Endothelial cell of umbilical vein (primary cell): Measurements from ENCODE around the gene GAS7. TPM values are rescaled to one million over a fixed set of nuclear protein-coding genes. Genes with fewer than 3 reads are reported as not detected.

Experiments used
- BruUV-seq: library from RNA; stranded (reverse); fragments of 400-500 nt; replicated peaks from 2 replicates; lab custom pipeline; 2021; lab: Mats Ljungman, UMichigan
- CTCF ChIA-PET: fragments of 300-600, 350-600 bp; sonication (Branson Sonifier 250); formaldehyde crosslinking; loops from one replicate; lab custom pipeline; 2021; ENCODE audit warnings: antibody characterized with exemption, inconsistent platforms; lab: Charles Lee
- POLR2A ChIA-PET: fragments of 300-600, 350-600 bp; sonication (Branson Sonifier 250); formaldehyde crosslinking; loops from one replicate; lab custom pipeline; 2021; ENCODE audit warnings: antibody characterized with exemption, inconsistent platforms; lab: Charles Lee
- DNase-seq: peaks from one replicate; pipeline ENCODE4 v3.0.0-alpha.2; 2011; ENCODE audit warnings: low read depth, low spot score
- FAIRE-seq: peaks from 2 replicates; lab custom pipeline; 2011; peaks lifted over from hg19 to GRCh38; lab: Jason Lieb, UNC
- H2AFZ ChIP-seq: 2 replicates; pipeline ENCODE4 v1.6.0; 2012; ENCODE audit warnings: low read depth, low read length, control low read depth, inconsistent platforms
- H3K27ac ChIP-seq: 2 replicates; pipeline ENCODE4 v1.5.1; 2011; ENCODE audit warnings: low read depth, mild to moderate bottlenecking, control low read depth, low read length, moderate library complexity; ENCODE audit not compliant: insufficient read depth
- H3K27me3 ChIP-seq, 2 experiments: 2 replicates each; pipeline versions ENCODE4 v1.6.0 to v1.6.1; 2011; ENCODE audit warnings: low read length in 2 of 2, mixed read lengths in 1 of 2; ENCODE audit not compliant: control insufficient read depth in 2 of 2, insufficient read depth in 2 of 2
- H3K36me3 ChIP-seq, 2 experiments: 2 replicates in 1 of 2; 3 replicates in 1 of 2; pipeline ENCODE4 v1.5.1; 2011; ENCODE audit warnings: low read length in 2 of 2, mild to moderate bottlenecking in 1 of 2, moderate library complexity in 1 of 2; ENCODE audit not compliant: control insufficient read depth in 2 of 2, insufficient read depth in 2 of 2; ENCODE audit errors: extremely low read depth in 1 of 2
- H3K4me1 ChIP-seq: 3 replicates; pipeline ENCODE4 v1.5.1; 2011; ENCODE audit warnings: mild to moderate bottlenecking, low read length; ENCODE audit not compliant: control insufficient read depth, insufficient read depth; ENCODE audit errors: extremely low read depth
- H3K4me2 ChIP-seq: 2 replicates; pipeline ENCODE4 v1.6.1; 2011; ENCODE audit warnings: low read length, control low read depth, mixed read lengths; ENCODE audit not compliant: insufficient read depth
- H3K4me3 ChIP-seq, 3 experiments: fragments of 200-600 bp in 1 of 3; sonication (generic), shearing (Covaris generic) in 1 of 3; replicated peaks in 1 of 3; 2 replicates each; pipeline ENCODE4 v1.5.1; 2011 to 2016; ENCODE audit warnings: control low read depth in 3 of 3, low read length in 3 of 3, mild to moderate bottlenecking in 2 of 3, inconsistent platforms in 1 of 3, low read depth in 1 of 3, moderate library complexity in 1 of 3; ENCODE audit not compliant: insufficient read depth in 1 of 3
- H3K79me2 ChIP-seq: 2 replicates; pipeline ENCODE4 v1.6.0; 2012; ENCODE audit warnings: low read length, inconsistent platforms; ENCODE audit not compliant: control insufficient read depth, insufficient read depth
- H3K9ac ChIP-seq: replicated peaks from 2 replicates; pipeline ENCODE3; 2011; ENCODE audit warnings: low read length, control low read depth; ENCODE audit not compliant: insufficient read depth; ENCODE audit errors: extremely low read depth
- H3K9me1 ChIP-seq: replicated peaks from 3 replicates; pipeline ENCODE4 v1.6.0; 2011; ENCODE audit warnings: mild to moderate bottlenecking, low read length; ENCODE audit not compliant: control insufficient read depth, insufficient read depth; ENCODE audit errors: extremely low read depth
- H3K9me3 ChIP-seq: replicated peaks from 2 replicates; pipeline ENCODE4 v1.5.1; 2012; ENCODE audit warnings: low read length, inconsistent platforms; ENCODE audit not compliant: control insufficient read depth, insufficient read depth
- H4K20me1 ChIP-seq: replicated peaks from 2 replicates; pipeline ENCODE3; 2011; ENCODE audit warnings: mild to moderate bottlenecking, low read length; ENCODE audit not compliant: control insufficient read depth, insufficient read depth; ENCODE audit errors: extremely low read depth
- EZH2 ChIP-seq: IDR thresholded peaks from 2 replicates; pipeline ENCODE4 v1.6.1; 2012; ENCODE audit warnings: borderline replicate concordance, low read depth, mild to moderate bottlenecking, moderate library complexity, low read length, inconsistent platforms; ENCODE audit not compliant: severe bottlenecking
- FOS ChIP-seq: IDR thresholded peaks from 2 replicates; pipeline ENCODE4 v1.6.1; 2011; ENCODE audit warnings: mild to moderate bottlenecking, low read length, moderate library complexity, borderline replicate concordance; ENCODE audit not compliant: insufficient read depth
- GATA2 ChIP-seq: IDR thresholded peaks from 2 replicates; pipeline ENCODE4 v1.7.0; 2011; ENCODE audit warnings: low read depth, mild to moderate bottlenecking, moderate library complexity, mixed read lengths, low read length; ENCODE audit not compliant: insufficient read length, insufficient read depth
- JUN ChIP-seq: IDR thresholded peaks from 2 replicates; pipeline ENCODE4 v1.6.1; 2011; ENCODE audit warnings: borderline replicate concordance, low read depth; ENCODE audit not compliant: insufficient read length, insufficient read depth
- MYC ChIP-seq: IDR thresholded peaks from one replicate; pipeline ENCODE4 v1.6.1; 2011; ENCODE audit warnings: mild to moderate bottlenecking, low read depth, low read length
- POLR2A ChIP-seq: IDR thresholded peaks from 2 replicates; pipeline ENCODE4 v1.6.1; 2012; ENCODE audit warnings: low read depth, mild to moderate bottlenecking, control low read depth, low read length
- POLR2AphosphoS5 ChIP-seq: IDR thresholded peaks from 2 replicates; pipeline ENCODE4 v1.6.1; 2012; ENCODE audit warnings: low read depth, mild to moderate bottlenecking, control low read depth, low read length, moderate library complexity; ENCODE audit not compliant: insufficient read depth
- dilution Hi-C: fragments of 300-500 bp; cut with MboI; formaldehyde crosslinking; loops from one replicate; pipeline ENCODE4 v1.15.0; 2019; ENCODE audit warnings: low sequenced_read_pairs; ENCODE audit not compliant: extremely low pct_ligation_motif_present
- intact Hi-C: fragments of 100-400 bp; cut with micrococcal nuclease; formaldehyde crosslinking; loops from one replicate; pipeline ENCODE4 v1.10.0; 2022
- polyA plus RNA-seq, 4 experiments: library from polyadenylated mRNA; depleted of rRNA in 3 of 4; stranded (reverse) in 3 of 4; unstranded in 1 of 4; fragments of >200 nt; gene quantifications; 2 replicates each; pipeline versions ENCODE4 v1.2.1 to v1.2.3, GENCODE V29; 2011 to 2012; ENCODE audit warnings: missing spikeins in 1 of 4
- total RNA-seq: library from RNA; stranded (reverse); gene quantifications from 2 replicates; pipeline ENCODE4 v1.2.3, GENCODE V29; 2021
- TF ChIP-seq, protein P1 (sequence below), 2 donors: IDR thresholded peaks; 1 replicate in 1 of 2; 2 replicates in 1 of 2; pipeline ENCODE4 v1.5.1; 2011; ENCODE audit warnings: low read length in 2 of 2, mild to moderate bottlenecking in 2 of 2, moderate library complexity in 2 of 2, control low read depth in 1 of 2, inconsistent platforms in 1 of 2, low read depth in 1 of 2; ENCODE audit not compliant: insufficient read depth in 1 of 2; ENCODE audit errors: extremely low read depth in 1 of 2
- TF ChIP-seq, protein P2 (sequence below): IDR thresholded peaks from 2 replicates; pipeline ENCODE4 v1.6.1; 2011; ENCODE audit not compliant: insufficient read depth, insufficient read length

The GAS7 gene
- total and polyA plus RNA-seq, 2 donors (not counting 3 experiments of a cell fraction or from before 2014, with no cell fraction given): not detected

DNA sequence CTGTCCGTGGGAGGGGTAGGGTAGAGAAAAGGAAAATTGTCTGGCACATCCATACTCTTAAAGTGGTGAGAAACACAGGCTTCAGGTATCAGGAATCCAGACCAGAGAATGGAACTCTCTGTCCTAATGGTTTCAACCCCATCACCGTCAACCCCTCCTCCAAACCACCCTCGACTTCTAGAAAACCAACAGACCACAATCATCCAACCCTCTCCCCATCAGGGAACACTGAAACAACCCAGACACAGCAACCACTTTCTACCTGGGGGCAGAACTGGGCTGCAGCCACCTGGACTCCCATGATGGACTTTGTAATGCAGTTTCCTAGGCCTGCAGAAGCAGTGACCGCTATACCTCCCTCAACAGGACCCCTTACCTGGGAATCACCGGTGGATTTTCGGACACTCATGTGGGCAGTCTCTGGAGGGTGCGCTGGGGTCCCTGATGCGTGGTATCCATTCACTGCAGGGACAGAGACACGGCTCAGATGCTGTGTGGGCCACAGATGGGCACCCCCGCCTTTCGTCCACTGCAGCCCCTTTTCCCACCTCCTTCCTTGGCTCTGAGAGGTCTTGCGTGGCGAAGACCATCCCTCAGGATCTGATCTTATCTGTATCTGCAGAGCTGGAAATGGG lies 229.0 kb downstream of the GAS7 start:
- no peak for TF ChIP-seq POLR2A
- TF ChIP-seq EZH2: no peak
- TF ChIP-seq, protein P1, sequence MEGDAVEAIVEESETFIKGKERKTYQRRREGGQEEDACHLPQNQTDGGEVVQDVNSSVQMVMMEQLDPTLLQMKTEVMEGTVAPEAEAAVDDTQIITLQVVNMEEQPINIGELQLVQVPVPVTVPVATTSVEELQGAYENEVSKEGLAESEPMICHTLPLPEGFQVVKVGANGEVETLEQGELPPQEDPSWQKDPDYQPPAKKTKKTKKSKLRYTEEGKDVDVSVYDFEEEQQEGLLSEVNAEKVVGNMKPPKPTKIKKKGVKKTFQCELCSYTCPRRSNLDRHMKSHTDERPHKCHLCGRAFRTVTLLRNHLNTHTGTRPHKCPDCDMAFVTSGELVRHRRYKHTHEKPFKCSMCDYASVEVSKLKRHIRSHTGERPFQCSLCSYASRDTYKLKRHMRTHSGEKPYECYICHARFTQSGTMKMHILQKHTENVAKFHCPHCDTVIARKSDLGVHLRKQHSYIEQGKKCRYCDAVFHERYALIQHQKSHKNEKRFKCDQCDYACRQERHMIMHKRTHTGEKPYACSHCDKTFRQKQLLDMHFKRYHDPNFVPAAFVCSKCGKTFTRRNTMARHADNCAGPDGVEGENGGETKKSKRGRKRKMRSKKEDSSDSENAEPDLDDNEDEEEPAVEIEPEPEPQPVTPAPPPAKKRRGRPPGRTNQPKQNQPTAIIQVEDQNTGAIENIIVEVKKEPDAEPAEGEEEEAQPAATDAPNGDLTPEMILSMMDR (IDR thresholded peaks at IDR 0.05; ENCODE audit: extremely low read depth in 1 of 2, insufficient read depth in 1 of 2, low read depth in 1 of 2, low read length in 2 of 2): no peak
- no peak for TF ChIP-seq JUN
- TF ChIP-seq, protein P2, sequence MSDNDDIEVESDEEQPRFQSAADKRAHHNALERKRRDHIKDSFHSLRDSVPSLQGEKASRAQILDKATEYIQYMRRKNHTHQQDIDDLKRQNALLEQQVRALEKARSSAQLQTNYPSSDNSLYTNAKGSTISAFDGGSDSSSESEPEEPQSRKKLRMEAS: no peak
- TF ChIP-seq GATA2: no peak
- TF ChIP-seq MYC: no peak
- no peak for TF ChIP-seq FOS
- TF ChIP-seq POLR2AphosphoS5: no peak
- dilution Hi-C loops (no loop called here), intact Hi-C loops (no loop called here)
- no peak overlapping the region for H3K9ac ChIP-seq
- no TSS peak for BruUV-seq
- H4K20me1 ChIP-seq: no peaks in the 10 kb centered on the region
- H3K27me3 ChIP-seq: no peaks in the 10 kb centered on the region
- no peaks in the 10 kb centered on the region for H3K36me3 ChIP-seq
- POLR2A ChIA-PET: no interaction called here
- no peaks in the 10 kb centered on the region for H3K4me1 ChIP-seq
- H3K4me3 ChIP-seq: no peak overlapping the region
- no peak for FAIRE-seq
- H3K9me3 ChIP-seq: no peaks in the 10 kb centered on the region
- H3K27ac ChIP-seq: no peak overlapping the region
- CTCF ChIA-PET: no interaction called here
- no peak overlapping the region for H3K4me2 ChIP-seq
- DNase-seq: no peak
- H2AFZ ChIP-seq: no peak overlapping the region
- no peaks in the 10 kb centered on the region for H3K79me2 ChIP-seq
- no peaks in the 10 kb centered on the region for H3K9me1 ChIP-seq
